Rectal smooth muscle tissue (tissue), 1 donor: ENCODE data around the gene MFAP3L.

Source experiments
- H3K27ac ChIP-seq: one replicate; pipeline ENCODE4 v1.7.0; 2013; ENCODE audit warnings: low read depth, low read length, inconsistent platforms
- H3K27me3 ChIP-seq: one replicate; pipeline ENCODE4 v1.7.0; 2013; ENCODE audit warnings: low read length; ENCODE audit not compliant: control insufficient read depth, insufficient read depth
- H3K36me3 ChIP-seq: one replicate; pipeline ENCODE4 v1.7.0; 2013; ENCODE audit warnings: low read length; ENCODE audit not compliant: control insufficient read depth, insufficient read depth
- H3K4me1 ChIP-seq: one replicate; pipeline ENCODE4 v1.7.0; 2013; ENCODE audit warnings: low read length; ENCODE audit not compliant: control insufficient read depth, insufficient read depth
- H3K4me3 ChIP-seq: one replicate; pipeline ENCODE4 v1.7.0; 2013; ENCODE audit warnings: low read length
- H3K9ac ChIP-seq: one replicate; pipeline ENCODE4 v1.7.0; 2013; ENCODE audit warnings: low read length

MFAP3L gene

DNA sequence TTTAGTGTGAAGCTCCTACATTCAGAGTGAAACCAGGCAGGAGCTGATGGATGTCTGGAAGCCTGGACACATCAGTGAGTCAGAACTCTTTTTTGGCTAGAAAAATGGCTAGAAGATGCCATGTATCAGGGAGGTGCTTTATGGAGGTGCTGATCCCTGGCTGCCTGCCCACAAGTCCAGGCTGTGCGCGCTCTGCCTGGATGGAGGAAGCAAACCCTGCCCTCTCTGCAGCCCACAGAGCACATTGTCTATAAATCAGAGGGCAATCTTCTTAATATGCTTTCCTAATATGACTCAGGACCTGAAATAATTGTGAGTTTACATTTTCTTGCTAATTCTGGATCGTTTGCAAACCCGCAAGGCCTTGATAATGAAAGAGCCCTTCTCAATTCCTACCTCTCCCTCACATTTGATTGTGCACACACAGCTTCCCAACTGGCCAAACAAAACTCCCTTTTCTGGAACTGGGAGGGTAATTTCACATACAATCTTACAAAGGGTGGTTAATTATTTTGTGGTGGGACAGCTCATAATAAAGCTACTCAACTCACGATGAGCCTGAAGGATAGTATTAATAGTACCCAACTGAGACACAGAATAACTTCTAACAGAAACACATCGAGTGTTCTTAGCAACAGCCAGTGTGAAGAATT, 11.7 kb downstream of the MFAP3L start:
- Histone ChIP-seq H3K9ac (no peak overlapping the region), H3K4me1 (no peaks in the 10 kb centered on the region), H3K27me3 (no peaks in the 10 kb centered on the region), H3K36me3 (no peaks in the 10 kb centered on the region), H3K4me3 (no peak overlapping the region), H3K27ac (no peak overlapping the region)

DNA sequence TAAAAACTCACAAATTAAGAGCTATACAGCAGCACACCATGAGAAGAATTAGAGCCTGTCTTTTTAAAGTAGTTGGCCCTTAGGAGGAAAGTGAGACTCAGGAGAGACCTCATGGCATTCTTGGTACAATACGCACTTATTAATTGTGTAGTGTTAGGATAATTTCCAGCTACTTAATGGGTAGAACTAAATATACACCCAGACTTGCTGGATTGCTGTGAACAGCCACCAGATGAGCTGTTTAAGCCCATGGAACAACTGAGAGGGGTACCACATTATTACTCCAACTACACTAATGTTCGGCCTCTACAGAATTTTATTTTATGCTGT, 13.6 kb downstream of the MFAP3L start:
- Histone ChIP-seq H3K4me3 (no peak overlapping the region), H3K36me3 (no peaks in the 10 kb centered on the region), H3K4me1 (no peaks in the 10 kb centered on the region), H3K27ac (no peak overlapping the region), H3K27me3 (no peaks in the 10 kb centered on the region), H3K9ac (no peak overlapping the region)

DNA sequence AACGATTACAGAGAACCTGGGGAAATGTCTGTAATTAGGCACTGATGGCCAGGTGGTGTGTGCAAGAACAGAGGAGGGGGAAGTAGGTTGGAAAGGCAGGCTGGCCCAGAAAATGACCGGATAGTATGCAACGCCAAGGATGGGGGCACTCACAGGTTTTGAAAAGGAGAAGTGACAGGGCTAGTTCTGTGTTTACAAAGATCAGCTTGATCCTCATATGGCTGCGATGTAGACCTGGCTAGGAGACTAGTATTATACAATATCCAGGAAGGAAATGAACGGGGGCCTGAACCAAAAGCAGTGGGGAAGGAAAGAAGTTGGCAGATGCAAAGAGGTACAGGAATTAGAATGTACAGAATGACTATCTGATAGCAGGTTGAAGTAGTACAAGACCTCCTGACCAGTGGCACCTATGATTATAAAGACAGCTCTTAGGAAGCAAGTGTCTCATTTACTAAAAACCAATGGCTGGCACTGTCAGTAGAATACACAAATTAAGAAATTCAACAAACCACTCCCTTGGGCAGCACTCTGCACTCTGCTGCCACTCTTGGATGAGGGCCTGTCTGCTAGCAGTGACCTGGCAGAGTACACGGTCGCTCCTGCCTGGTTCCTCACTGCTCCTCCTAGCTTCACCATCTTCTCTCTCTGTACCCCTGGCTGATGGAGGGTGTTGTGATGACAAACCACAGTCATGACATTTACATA, 14.1 kb downstream of the MFAP3L start:
- no peak overlapping the region for H3K9ac ChIP-seq

DNA sequence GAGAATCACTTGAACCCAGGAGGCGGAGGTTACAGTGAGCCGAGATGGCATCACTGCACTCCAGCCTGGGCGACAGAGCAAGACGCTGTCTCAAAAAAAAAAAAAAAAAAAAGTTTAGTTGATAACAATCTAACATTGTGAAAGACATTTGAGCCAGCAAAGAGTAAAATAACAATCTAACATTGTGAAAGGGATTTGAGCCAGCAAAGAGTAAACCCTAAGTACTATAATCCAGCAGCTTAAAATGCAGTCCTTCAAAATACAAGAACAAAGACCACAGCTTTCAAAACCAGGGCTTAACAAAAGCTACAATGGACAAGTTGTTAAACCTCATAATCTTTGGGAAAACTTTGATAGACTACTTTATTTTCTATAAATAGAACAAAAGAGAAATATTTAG, 16.9 kb downstream of the MFAP3L start:
- Histone ChIP-seq H3K27ac (no peak overlapping the region), H3K36me3 (no peaks in the 10 kb centered on the region), H3K9ac (no peak overlapping the region), H3K4me1 (no peaks in the 10 kb centered on the region), H3K27me3 (no peaks in the 10 kb centered on the region), H3K4me3 (no peak overlapping the region)

More for the DNA sequence above, 14.1 kb downstream of the MFAP3L start:
- Histone ChIP-seq H3K4me3 (no peak overlapping the region), H3K27ac (no peak overlapping the region), H3K4me1 (no peaks in the 10 kb centered on the region), H3K36me3 (no peaks in the 10 kb centered on the region), H3K27me3 (no peaks in the 10 kb centered on the region)

DNA sequence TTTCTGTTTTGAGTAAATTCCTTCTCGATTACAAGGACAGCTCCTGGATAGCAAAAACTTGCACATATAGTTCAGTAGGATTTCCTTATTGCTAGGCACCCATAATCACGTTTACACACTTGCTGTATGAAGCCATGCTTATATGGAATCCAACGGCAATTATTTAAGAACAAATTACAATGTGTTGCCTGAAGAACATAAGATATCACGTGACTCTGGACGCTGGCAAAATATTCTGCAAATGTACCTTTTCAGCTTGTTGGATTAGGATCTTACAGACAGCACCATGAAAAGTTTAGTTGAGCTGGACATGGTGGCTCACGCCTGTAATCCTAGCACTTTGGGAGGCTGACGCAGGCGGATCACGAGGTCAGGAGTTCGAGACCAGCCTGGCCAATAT, 17.4 kb downstream of the MFAP3L start:
- H3K9ac ChIP-seq, result no peak overlapping the region
- H3K36me3 ChIP-seq, result no peaks in the 10 kb centered on the region
- no peak overlapping the region for H3K4me3 ChIP-seq
- no peak overlapping the region for H3K27ac ChIP-seq
- no peaks in the 10 kb centered on the region for H3K27me3 ChIP-seq
- no peaks in the 10 kb centered on the region for H3K4me1 ChIP-seq

DNA sequence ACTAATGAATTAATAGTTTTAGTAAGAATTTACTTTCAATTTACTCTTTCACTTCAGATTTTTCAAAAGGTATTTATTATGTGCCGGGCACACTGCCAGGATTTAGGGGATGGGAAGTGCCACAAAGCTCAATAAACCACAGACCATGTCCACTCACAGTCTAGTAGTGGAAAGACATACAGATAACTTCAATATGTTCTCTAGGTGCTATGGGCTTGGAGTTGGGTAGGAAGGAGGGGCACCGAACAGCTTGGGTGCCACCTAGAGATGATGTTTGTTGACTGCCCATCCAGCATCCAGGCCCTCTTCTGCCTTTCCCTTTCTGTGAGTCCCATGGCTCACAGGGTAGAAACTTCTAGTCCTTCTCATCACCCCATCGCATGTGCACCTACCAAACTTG, 17.8 kb downstream of the MFAP3L start:
- Histone ChIP-seq H3K36me3 (no peaks in the 10 kb centered on the region), H3K4me3 (no peak overlapping the region), H3K9ac (no peak overlapping the region), H3K4me1 (no peaks in the 10 kb centered on the region), H3K27me3 (no peaks in the 10 kb centered on the region), H3K27ac (no peak overlapping the region)

DNA sequence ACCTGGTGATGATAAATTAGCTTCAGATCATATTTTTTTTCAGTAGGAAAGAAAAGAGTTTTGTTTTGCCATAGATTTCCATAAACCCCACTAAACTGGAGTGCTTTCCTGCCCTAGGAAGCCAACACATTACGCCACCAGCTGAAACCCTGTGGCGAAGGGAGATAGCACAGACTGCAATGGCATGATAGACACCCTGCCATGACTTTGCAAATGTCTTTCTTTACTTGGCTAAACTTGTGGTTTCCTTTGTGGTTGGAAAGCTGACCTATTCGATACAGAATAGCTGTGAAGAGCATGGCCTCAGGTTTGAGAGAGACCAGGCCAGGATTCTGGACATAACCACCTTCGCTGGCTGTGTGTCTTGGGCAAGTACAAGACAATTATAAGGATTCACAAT, 19.1 kb downstream of the MFAP3L start:
- Histone ChIP-seq H3K36me3 (no peaks in the 10 kb centered on the region), H3K9ac (no peak overlapping the region), H3K4me1 (no peaks in the 10 kb centered on the region), H3K27me3 (no peaks in the 10 kb centered on the region), H3K27ac (no peak overlapping the region), H3K4me3 (no peak overlapping the region)

DNA sequence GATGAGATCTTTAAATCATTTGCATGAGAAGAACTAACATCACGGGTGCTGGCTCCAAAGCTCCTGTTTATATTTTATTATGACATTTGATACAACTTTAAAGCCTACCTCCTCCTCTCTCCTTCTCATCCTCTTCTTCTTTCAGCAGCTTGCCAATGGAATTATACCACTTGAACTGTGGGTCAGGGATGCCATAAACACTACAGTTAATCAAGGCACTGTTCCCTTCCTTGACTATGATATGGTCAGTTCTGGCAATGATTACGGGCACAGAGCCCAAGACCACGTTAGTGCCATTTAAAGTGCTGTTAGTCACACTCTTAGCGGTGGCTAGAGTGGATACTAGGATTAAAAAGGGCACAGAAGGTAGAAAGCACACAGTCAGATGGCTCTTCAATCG, 20.7 kb downstream of the MFAP3L start:
- no peaks in the 10 kb centered on the region for H3K4me1 ChIP-seq
- no peaks in the 10 kb centered on the region for H3K27me3 ChIP-seq
- no peak overlapping the region for H3K4me3 ChIP-seq
- no peak overlapping the region for H3K9ac ChIP-seq
- H3K36me3 ChIP-seq, result no peaks in the 10 kb centered on the region
- no peak overlapping the region for H3K27ac ChIP-seq

DNA sequence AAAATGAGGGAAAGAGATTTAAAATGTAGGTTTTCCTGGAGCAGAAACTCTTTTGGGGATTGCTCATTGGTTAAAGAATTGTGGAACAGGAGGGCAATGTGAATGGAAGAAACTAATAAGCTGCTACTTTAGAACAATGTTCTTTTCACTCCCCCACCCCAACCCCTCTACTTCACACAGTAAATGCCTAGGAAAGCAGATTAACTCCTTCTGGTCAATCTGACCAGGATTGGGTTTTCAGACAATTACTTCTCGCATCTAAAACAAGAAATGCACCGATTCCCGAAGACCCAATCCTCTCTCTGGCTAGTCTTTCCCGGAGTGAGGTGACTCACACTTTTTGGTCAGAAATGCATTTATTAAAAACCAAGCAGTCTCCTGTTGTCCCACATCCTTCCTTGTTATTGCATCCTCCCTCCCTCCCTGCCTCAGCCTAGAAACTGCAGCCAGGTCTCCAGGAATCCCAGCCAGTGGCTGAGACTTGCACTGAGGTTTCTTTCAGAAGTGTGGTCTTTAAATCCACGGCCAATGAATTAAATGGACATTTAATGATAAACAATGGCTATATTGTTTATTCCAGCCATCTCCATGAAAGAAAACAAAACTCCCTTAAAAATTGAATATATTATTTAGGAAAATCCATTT, 21.4 kb downstream of the MFAP3L start:
- H3K27ac ChIP-seq, result no peak overlapping the region
- H3K4me1 ChIP-seq, result no peaks in the 10 kb centered on the region
- H3K36me3 ChIP-seq, result no peaks in the 10 kb centered on the region
- no peak overlapping the region for H3K4me3 ChIP-seq
- no peak overlapping the region for H3K9ac ChIP-seq
- H3K27me3 ChIP-seq, result no peaks in the 10 kb centered on the region

DNA sequence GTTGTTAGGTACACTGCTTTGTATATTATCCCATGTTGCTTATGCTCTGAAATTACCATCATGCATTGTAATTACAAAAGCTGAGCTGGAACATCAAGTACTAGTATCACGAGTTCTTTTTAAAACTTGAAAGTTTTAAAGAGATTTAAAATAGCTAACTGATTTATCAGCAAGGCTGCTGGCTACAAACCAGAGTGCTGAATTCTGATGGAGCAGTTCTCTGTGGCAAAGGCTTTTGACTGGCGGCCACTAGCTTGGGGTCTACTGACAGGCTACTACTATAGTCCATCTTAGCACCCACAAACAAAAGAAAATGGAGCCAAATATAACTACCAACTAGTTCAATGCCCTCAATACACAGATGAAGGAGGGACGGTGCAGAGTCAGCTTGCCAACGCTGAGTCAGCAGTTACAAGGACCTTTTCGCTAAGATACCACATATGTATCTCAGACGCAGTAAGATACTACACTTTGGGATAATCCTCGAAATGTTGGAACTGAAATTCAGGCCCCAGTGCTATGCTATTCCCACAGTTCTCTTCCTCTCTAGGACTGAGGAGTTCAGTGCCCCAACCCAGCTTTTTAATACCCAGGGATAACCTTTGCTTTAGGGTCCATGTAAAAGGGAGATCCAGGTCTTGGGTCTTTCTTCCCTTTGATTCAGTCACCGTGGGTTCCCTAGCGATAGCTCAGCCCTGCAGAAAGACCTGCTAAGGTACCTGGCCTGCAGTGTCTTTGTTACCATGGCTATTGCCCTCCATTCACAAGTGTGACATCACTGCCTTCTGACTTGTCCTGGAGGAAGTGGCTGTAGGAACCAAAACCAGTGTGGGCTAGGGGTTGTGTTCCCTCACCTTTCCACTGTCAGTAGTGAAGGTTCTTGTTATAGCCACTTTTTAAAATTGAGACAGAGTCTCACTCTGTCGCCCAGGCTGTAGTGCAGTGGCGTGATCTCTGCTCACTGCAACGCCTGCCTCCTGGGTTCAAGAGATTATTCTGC, 22.8 kb downstream of the MFAP3L start:
- no peak overlapping the region for H3K9ac ChIP-seq
- H3K27me3 ChIP-seq, result no peaks in the 10 kb centered on the region
- no peak overlapping the region for H3K4me3 ChIP-seq
- no peak overlapping the region for H3K27ac ChIP-seq
- no peaks in the 10 kb centered on the region for H3K4me1 ChIP-seq
- H3K36me3 ChIP-seq, result no peaks in the 10 kb centered on the region

DNA sequence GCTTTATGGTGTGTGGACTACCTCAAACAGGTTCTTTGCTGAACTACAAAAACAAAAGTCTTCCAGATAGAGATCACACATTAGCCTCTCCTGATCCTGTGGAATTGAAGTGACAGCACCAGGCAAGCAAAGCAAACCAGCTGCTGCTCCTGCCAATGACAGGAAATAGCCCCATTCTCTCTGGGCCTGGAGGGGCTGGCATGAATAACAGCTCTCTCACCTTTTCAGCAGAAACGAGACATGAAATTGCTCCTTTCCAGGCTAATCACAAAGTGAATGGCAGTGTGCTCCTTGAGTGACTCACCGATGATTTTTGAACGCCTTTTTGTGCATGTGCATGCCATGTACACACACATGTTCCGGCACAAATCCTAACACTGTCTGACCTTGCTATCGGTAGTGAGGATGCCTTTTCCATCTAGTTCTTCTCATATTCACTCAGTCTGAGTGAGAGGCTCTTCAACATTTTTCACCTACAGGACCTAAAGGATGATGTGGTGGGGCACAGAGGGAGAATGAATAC, 24.4 kb downstream of the MFAP3L start:
- no peaks in the 10 kb centered on the region for H3K4me1 ChIP-seq
- H3K9ac ChIP-seq, result no peak overlapping the region
- H3K4me3 ChIP-seq, result no peak overlapping the region
- H3K27ac ChIP-seq, result no peak overlapping the region
- no peaks in the 10 kb centered on the region for H3K27me3 ChIP-seq
- H3K36me3 ChIP-seq, result no peaks in the 10 kb centered on the region
